ENCODE data around the gene KIF18B.

Gene KIF18B

DNA sequence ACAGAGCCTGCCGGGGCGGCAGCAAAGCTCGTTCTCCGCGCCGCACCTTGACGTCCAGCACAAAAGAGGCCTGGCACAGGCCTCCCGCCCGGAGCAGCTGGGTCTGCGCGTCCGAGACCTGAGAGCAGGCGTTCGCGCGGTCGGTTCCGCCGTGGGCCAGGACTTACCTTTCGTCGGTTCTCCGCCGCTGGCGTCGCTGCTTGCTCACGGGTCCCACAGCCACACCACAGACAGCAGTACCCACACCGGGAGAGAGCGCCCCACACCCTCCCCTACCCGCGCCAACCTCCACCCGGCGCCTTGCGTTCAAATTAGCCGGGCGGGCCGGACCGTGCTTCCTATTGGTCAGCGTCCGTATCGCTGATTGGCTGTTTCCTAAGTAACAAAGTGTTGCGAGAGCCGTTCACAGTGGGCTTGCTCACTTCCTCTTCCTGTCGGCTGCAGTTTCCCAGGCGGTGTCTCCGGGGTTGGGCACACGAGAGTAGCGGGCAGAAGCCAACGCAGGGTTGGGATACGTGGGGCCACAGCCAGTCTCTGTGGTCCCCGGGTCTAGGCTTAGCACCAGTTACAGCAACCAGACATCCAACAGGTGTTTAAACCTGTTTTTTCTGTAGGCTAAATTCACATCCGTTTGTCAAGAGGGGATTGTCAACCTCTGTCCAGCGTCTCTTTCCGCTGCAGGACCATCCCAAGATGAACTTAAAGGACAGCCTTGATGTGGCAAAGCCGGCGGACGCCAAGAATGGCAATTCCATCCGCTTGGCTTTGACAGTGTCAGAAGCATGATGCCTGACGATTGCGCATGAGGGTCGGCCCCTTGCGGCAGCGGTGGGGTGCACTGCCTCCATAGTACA, at the start of gene KIF18B:
TSS of gene KIF18B (minus strand) at position 313 of the 854 bp plus-strand sequence. CDS start 11,429 bp downstream, outside the sequence.
- DNase-seq: peak; percentile 96

GRCh38 chr17:44996304-44996703, 48.7 kb upstream of the KIF18B start:
- no peak for DNase-seq

- no peak for DNase-seq
Observed at GRCh38 chr17:44995436-44996001, 47.9 kb upstream of the KIF18B start.

DNA sequence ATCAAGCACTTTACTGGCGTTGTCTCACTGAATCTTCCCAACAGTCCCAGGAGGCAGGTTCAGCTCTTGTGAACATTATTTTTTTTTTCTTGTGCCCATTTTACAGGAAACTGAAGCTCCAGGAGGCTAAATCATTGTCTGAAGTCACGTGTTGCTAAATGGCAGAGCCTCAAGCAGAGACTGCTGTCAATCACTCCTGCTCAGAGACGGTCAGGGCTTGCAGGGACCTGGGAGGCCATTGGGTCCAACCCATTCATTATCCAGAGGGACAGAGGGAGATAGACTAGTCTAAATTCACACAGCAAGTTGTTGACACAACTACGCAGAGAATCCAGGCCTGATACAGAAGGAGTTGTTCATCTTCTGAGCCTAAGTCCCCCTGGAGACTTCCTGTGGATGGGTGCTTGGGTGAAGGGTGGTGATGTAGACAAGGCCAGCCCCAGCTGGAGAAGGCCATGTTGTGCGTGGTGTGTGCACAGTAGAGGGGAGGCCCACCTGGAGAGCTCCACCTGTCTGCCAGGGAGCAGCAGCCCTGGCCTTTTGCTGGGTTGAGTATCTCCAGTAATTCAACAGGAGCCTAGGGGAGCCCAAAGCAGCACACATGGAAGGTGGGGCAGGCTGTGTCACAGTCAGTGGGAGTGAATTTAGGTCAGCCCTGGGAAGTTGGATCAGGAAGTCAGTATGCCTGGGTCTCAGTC, 44.8 kb upstream of the KIF18B start:
- peak; percentile 62 for DNase-seq

DNA sequence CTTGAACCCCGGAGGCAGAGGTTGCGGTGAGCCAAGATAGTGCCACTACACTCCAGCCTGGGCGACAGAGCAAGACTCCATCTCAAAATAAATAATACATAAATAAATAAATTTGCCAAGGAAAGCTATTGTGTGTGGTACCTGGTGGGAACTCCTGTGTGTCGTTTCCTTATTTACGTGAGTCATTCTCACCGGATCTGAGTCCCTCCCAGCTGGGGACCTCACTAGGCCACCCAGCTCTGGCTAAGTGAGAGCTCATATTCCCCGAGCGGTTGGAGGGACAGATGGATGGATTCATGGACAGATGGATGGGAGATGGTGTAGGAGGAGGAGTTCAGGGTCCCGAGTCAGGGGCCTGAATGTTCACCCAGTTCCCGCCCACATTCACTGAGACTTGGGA, 43.4 kb upstream of the KIF18B start:
- DNase-seq: no peak

DNA sequence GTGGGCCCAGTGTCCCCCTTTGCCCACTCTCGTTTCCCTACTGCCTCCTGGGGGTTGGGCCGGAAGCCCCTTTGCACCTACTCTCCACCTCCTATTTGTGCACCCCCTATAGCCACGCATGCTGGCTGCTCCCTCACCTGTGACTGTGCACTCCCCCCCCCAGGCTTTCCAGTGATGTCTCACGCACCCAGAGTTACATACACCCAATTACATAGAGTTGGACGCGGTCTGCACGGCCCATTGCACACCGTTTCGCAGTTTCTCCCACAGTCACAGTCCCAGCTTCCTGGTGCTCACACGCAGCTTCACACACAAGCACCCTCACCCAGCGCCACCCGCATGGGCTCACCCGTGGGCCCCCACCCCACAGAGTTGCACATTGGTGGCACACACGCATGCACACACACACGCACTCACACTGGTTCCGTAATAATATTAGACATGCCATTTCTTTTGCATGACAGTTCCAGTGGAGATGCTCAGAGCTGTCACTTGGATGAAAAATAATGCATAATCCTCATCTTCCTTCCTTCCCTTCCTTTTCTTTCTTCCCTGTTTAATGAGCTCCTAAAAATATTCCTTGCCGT, 42.1 kb upstream of the KIF18B start:
- no peak for DNase-seq

- DNase-seq: no peak
Observed at GRCh38 chr17:44988044-44988942, 40.7 kb upstream of the KIF18B start.

GRCh38 chr17:44983563-44983962, 36.0 kb upstream of the KIF18B start:
- no peak for DNase-seq

- DNase-seq: no peak
Observed at GRCh38 chr17:44982113-44982702, 34.6 kb upstream of the KIF18B start.

DNA sequence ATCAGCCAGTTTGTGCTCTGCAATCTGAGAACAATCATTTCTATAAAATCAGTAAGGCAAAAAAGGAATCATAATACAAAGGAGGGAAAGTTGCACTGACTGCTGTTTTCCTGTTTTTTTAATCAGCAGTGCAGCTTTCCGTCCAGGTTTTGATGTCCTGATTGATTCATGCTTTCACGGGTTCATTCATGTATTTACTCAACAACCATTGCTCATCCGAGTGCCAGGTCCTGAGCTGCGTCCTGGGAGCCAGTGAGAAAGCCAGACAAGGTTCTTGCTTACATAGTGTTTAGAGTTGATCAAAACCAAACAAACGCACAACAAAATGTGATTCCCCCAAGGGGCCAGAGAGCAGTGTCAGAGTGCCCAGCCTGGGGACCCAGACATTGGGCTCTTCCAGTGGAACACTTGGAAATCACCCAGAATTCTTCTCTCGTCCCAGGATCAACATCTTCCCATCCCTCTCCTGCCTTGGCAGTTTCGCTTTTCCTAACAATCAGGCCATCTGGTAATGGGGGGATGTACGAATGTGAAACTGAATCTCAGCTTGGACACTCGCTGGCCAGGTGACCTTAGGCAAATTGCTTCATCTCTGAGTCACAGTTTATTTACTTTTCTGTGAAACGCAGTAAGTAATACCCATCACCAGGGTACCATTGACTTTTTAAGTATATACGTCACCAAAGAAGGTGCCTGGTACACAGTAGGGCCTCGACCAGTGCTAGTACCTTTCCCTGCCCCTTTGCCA, 33.8 kb upstream of the KIF18B start:
- DNase-seq: no peak

DNA sequence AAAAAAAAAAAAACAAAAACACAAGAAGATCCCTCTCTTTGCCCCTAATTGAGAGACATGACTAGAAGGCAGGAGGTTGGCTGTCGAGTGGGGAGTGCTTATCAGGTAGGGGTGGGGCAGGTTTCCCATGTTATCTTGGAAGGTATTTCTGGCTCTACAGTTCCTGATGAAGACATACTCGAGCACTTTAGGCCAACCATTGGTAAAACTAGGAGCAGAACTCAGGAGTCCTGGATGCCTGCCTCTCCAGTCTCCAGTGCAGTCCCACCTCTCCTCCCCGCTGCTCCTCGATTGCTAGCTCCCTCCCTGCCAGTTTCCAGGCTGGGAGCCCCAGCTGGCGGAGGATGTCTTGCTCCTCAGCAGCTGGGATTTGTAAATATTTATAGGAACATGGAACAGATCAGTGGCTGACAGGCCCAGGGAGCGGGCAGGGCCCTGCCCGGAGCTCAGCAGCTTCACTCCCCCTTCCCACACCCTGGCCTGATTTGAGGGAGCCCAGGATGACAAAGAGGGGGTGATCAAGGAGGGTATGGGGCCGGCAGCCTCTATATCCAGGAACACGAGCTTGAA, 31.9 kb upstream of the KIF18B start:
- DNase-seq: peak; percentile 44

- no peak for DNase-seq
Observed at GRCh38 chr17:44978807-44979206, 31.2 kb upstream of the KIF18B start.

DNA sequence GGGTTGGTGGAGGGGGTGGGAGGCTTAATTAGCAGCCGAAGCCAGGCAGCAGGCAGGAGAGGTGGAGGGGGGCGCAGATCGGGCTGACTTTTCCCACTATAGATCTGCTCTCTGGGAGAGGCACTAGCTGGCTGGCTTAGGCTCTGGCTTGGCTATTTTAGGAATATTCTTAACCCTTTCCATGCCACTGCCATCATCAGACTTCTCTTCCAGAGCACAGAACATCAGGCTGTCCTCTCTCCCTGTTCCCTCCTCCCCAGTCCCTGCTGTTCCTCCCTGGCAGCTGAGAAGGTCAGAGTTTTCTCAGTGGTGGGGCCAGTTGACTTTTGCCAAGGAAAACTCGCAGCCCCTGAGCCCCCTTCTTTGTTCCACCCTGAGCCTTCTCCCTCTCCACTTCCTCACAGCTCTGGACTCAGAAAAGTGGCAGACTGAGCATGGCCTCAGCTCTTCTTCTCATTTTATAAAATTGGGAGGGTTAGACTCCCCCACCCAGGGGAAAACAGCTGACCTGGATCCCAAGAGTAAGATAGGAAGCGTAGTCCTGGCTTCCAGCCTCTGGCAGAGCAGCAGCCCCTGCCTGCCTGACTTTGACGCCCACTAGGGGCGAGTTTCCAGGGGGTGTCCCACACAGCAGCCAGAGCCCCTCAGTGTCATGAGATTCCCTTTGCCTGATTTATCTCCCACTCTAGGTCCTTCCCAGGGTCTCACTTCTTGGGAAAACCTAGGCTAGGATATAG, 30.4 kb upstream of the KIF18B start:
- no peak for DNase-seq

DNA sequence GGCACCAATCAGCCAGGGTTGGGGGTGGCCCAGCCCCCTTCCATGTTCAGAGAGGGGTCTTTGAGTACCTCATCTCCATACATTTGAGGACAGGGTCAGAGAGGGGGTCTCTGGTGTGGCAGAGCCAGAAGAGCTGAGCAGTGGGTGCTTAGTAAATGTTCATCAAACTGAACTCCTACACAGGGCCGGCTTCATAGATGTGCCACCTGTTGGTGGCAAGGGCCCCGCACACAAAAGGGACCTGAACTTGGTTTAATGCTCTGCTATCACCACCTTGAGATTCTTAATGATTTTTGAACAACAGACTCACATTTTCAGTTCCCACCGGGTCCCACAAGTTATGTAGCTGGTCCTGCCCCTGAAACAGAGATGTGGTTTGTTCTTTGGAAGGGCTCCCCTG, 29.5 kb upstream of the KIF18B start:
- DNase-seq: no peak

GRCh38 chr17:44976206-44976605, 28.6 kb upstream of the KIF18B start:
- DNase-seq: no peak

DNA sequence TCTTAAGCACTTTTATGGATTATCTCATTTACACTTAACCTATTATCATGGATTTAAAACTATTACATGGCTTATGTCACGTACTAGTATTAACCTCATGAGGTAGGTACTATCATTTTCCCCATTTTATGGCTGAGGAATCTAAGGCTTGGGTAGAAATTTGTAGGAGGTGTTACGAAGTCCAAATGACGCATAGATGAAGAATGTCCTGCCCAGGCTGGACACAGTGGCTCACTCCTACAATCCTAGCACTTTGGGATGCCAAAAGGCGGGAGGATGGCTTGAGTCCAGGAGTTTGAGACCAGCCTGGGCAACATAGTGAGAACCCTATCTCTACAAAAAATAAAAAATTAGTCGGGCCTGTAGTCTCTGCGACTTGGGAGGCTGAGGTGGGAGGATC, 25.4 kb upstream of the KIF18B start:
- no peak for DNase-seq

DNA sequence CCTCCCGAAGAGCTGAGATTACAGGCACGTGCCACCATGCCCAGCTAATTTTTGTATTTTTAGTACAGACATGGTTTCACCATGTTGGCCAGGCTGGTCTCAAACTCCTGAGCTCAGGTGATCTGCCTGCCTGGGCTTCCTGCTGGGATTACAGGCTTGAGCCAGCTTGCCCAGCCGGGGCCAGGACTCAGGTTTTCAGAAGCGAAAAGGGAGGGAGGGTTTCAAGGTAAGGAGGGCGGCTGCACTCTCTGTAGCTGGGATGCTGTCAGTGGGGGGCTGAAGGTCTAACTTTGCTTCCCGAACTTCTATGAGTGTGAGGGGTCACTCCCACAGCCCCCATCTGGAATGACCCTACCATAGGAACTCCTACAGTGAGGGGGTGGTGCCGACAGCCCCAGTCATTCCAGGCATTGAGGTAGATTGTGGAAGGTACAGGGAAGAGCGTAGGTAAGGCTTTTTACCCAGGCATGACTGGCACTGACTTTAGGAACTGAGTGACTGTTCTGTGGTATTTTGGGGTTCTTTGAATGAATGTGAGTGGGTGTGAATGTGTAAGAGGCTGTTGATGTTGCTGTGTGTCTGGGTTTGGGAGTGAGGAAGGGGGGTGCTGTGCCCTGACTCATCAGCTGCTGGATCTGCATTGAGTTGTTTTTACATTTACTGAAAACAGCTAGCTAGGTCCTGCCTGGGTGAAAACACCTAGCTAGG, 24.4 kb upstream of the KIF18B start:
- DNase-seq: no peak

DNA sequence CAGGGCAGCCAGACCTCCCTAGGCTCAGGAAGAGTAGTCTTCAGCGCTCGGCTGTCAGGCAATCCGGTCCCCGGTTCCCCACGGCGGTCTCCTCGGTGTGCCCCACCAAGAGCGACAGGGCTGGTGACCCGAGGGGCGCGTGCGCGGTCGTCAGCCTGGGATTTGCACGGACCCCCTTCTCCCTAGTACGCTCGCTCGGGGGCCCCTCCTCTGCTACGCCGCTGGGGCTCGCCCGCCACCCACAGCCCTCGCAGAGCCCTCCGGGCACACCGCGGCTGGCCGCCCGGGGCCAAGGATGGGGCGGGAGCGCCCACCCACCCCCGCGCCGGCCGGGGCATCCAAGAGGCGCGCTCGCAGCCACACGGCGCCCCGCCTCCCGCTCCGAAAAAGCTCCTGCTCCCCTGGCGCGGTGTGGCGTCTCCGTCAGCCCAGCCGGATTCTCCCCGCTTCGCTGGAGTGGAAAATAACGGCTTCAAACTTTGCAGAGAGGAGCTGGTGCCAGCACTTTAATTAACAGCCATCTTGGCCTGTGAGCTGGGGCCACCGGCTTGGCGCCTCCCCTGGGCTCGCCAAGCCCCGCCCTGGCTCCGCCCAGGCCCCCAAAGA, 22.7 kb upstream of the KIF18B start:
- DNase-seq: no peak

DNA sequence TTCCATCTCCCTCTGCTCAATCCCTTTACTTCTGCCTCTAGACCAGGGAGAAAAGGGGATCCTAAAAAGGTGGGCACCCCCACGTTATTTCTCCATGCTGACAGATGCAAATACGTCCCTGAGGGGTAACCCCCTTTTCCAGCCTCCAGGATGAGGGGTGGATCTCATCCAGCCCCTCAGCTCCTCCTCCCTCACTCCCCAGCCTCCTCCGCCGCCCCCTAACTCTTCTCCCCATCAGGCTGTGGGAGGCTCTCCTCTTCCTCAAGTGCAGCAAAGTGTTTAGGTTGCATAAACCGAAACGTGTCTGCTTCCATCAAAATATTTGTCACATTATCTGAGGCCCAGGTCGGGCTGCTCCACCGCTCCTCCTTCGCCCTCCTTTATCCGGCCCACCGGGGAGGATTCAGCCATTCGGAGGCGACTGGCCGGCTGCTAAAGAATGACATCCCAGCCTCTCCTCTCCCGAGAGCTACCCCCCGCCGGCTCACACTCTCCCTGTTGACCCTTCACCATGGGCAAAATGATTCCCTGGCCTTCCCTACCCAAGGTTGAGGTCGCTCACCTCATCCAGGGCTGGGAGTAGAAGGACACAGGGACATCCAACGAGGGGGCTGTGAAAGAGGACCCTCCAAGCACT, 21.7 kb upstream of the KIF18B start:
- DNase-seq: no peak
